Left ventricle myocardium inferior (tissue), 1 donor: ENCODE measurements around the gene SNORC. TPM values are rescaled to one million over a fixed set of nuclear protein-coding genes. Genes with fewer than 3 reads are reported as not detected.
A peak's percentile ranks its signal among the peaks of the same experiment; 100 is the strongest.

Experiments
- DNase-seq: peaks from one replicate; pipeline ENCODE4 v3.0.0-alpha.2; 2020
- H3K27ac ChIP-seq: fragments of 200-600 bp; replicated peaks from 2 replicates; pipeline ENCODE4 v1.8.0; 2021
- H3K27me3 ChIP-seq: fragments of 200-600 bp; 2 replicates; pipeline ENCODE4 v1.8.0; 2021; ENCODE audit warnings: low read depth
- H3K36me3 ChIP-seq: fragments of 200-600 bp; 2 replicates; pipeline ENCODE4 v1.8.0; 2021
- H3K4me1 ChIP-seq: fragments of 200-600 bp; 2 replicates; pipeline ENCODE4 v1.8.0; 2021
- H3K4me3 ChIP-seq: fragments of 200-600 bp; 2 replicates; pipeline ENCODE4 v1.8.0; 2021; ENCODE audit warnings: mild to moderate bottlenecking, moderate library complexity
- H3K9me3 ChIP-seq: fragments of 200-600 bp; replicated peaks from 2 replicates; pipeline ENCODE4 v1.8.0; 2021
- CTCF ChIP-seq: fragments of 200-600 bp; IDR thresholded peaks from 2 replicates; pipeline ENCODE4 v1.8.0; 2021; ENCODE audit warnings: antibody characterized with exemption, mild to moderate bottlenecking, borderline replicate concordance
- intact Hi-C: fragments of 100-400 bp; cut with micrococcal nuclease; formaldehyde crosslinking; loops from one replicate; pipeline ENCODE4 v1.11.0; 2022
- total RNA-seq: library from RNA; stranded (reverse); fragmentation: NEBNext Ultra II Directional; extraction: Animal tissue kit (Norgen Biotek cat#: 25700); gene quantifications from one replicate; pipeline ENCODE4 v1.2.1, GENCODE V29; 2021
- donor health status: DM: no; HTN: yes; CAD: no; lungs with severe emphysema.

SNORC gene
- total RNA-seq, 1 donor from 2014 or later, result 1.0 TPM

GRCh38 chr2:232884001-232884421 lies 13.9 kb downstream of the SNORC start:
- no peaks in the 10 kb centered on the region for H3K4me1 ChIP-seq
- peak; percentile 8 for DNase-seq
- H3K36me3 ChIP-seq, result no peaks in the 10 kb centered on the region
- peaks cover 43% of the 10 kb centered on the region for H3K27me3 ChIP-seq
- H3K9me3 ChIP-seq, result no peaks in the 10 kb centered on the region
- no peak overlapping the region for H3K27ac ChIP-seq
- no peak for TF ChIP-seq CTCF
- H3K4me3 ChIP-seq, result no peak overlapping the region
- intact Hi-C loops, result no loop called here

GRCh38 chr2:232884549-232885263 lies 14.6 kb downstream of the SNORC start:
- no peaks in the 10 kb centered on the region for H3K4me1 ChIP-seq
- H3K27ac ChIP-seq, result no peak overlapping the region
- TF ChIP-seq CTCF, result no peak
- no peaks in the 10 kb centered on the region for H3K9me3 ChIP-seq
- no peak overlapping the region for H3K4me3 ChIP-seq
- intact Hi-C loops, result no loop called here
- DNase-seq, result peak; percentile 5
- no peaks in the 10 kb centered on the region for H3K36me3 ChIP-seq
- H3K27me3 ChIP-seq, result peaks cover 50% of the 10 kb centered on the region

GRCh38 chr2:232885264-232885961 lies 15.3 kb downstream of the SNORC start:
- H3K36me3 ChIP-seq, result no peaks in the 10 kb centered on the region
- H3K27me3 ChIP-seq, result peaks cover 56% of the 10 kb centered on the region
- H3K4me3 ChIP-seq, result no peak overlapping the region
- intact Hi-C loops, result no loop called here
- no peak overlapping the region for H3K27ac ChIP-seq
- peak; percentile 5 for DNase-seq
- H3K9me3 ChIP-seq, result no peaks in the 10 kb centered on the region
- no peak for TF ChIP-seq CTCF
- H3K4me1 ChIP-seq, result no peaks in the 10 kb centered on the region

- H3K4me3 ChIP-seq, result no peak overlapping the region
- H3K4me1 ChIP-seq, result peaks cover 4% of the 10 kb centered on the region
- no peaks in the 10 kb centered on the region for H3K36me3 ChIP-seq
- intact Hi-C loops, result no loop called here
- H3K27me3 ChIP-seq, result peaks cover 64% of the 10 kb centered on the region
- no peak for TF ChIP-seq CTCF
- H3K27ac ChIP-seq, result no peak overlapping the region
- DNase-seq, result peak; percentile 4
- H3K9me3 ChIP-seq, result no peaks in the 10 kb centered on the region
Measured at GRCh38 chr2:232886176-232886575, 16.1 kb downstream of the SNORC start.

GRCh38 chr2:232886632-232887031 lies 16.6 kb downstream of the SNORC start:
- Histone ChIP-seq H3K27ac (no peak overlapping the region), H3K9me3 (no peaks in the 10 kb centered on the region), H3K27me3 (peaks cover 69% of the 10 kb centered on the region), H3K36me3 (no peaks in the 10 kb centered on the region), H3K4me3 (no peak overlapping the region), H3K4me1 (peaks cover 7% of the 10 kb centered on the region)
- TF ChIP-seq CTCF, result no peak
- DNase-seq, result no peak
- intact Hi-C loops, result no loop called here
